HG03060 (cell line): Measurements from ENCODE around the gene HAVCR2.
"Not testable (repeated sequence)": the region's sequence is repeated elsewhere in the genome, so short reads cannot be mapped to it uniquely, and the experiment has no call there.

ENCODE experiments used
- ATAC-seq: cut with Tn5 transposase; IDR thresholded peaks from one replicate; pipeline ENCODE4 v1.9.1; 2021; ENCODE audit warnings: low read depth, moderate number of reproducible peaks; ENCODE audit not compliant: unreplicated experiment

HAVCR2 gene

GRCh38 chr5:157100140-157100679 lies 8.6 kb downstream of the HAVCR2 start:
- no peak for ATAC-seq

GRCh38 chr5:157088342-157088990 lies 20.4 kb downstream of the HAVCR2 start:
- peak; percentile 52 for ATAC-seq

GRCh38 chr5:157086751-157087359 lies 22.0 kb downstream of the HAVCR2 start:
- no peak for ATAC-seq

- ATAC-seq, result no peak
These were observed 22.9 kb downstream of the HAVCR2 start for GRCh38 chr5:157085930-157086329.

- ATAC-seq, result no peak
These were observed 28.6 kb downstream of the HAVCR2 start for GRCh38 chr5:157080286-157080685.

- no peak for ATAC-seq
These were observed 32.3 kb downstream of the HAVCR2 start for GRCh38 chr5:157076558-157076957.

- ATAC-seq, result no peak
These were observed 36.3 kb downstream of the HAVCR2 start for GRCh38 chr5:157072508-157072907.

- ATAC-seq, result no peak
These were observed 38.9 kb downstream of the HAVCR2 start for GRCh38 chr5:157069949-157070348.

GRCh38 chr5:157068785-157069184 lies 40.1 kb downstream of the HAVCR2 start:
- no peak for ATAC-seq

- no peak for ATAC-seq
These were observed 40.5 kb downstream of the HAVCR2 start for GRCh38 chr5:157068339-157068738.

- ATAC-seq, result no peak
These were observed 41.8 kb downstream of the HAVCR2 start for GRCh38 chr5:157067005-157067404.

GRCh38 chr5:157066080-157066479 lies 42.8 kb downstream of the HAVCR2 start:
- no peak for ATAC-seq

GRCh38 chr5:157063776-157064430 lies 44.9 kb downstream of the HAVCR2 start:
- ATAC-seq, result no peak

- no peak for ATAC-seq
These were observed 49.0 kb downstream of the HAVCR2 start for GRCh38 chr5:157059891-157060290.

GRCh38 chr5:157059093-157059539 lies 49.7 kb downstream of the HAVCR2 start, which contains the start of gene HAVCR1:
Gene HAVCR1 (minus strand): TSS chr5:157059116. CDS start chr5:157057943, 1,173 bp downstream.
- ATAC-seq, result peak; percentile 51

GRCh38 chr5:157057459-157058370 lies 51.1 kb downstream of the HAVCR2 start:
- ATAC-seq, result no peak

GRCh38 chr5:157056848-157057247 lies 52.0 kb downstream of the HAVCR2 start:
- ATAC-seq, result not testable (repeated sequence)

GRCh38 chr5:157051604-157052245 lies 57.1 kb downstream of the HAVCR2 start:
- ATAC-seq, result no peak

GRCh38 chr5:157050050-157050449 lies 58.8 kb downstream of the HAVCR2 start:
- ATAC-seq, result no peak

GRCh38 chr5:157049605-157050004 lies 59.2 kb downstream of the HAVCR2 start:
- ATAC-seq, result no peak
